AG09309 (cell line): Measurements from ENCODE around the gene GDPD2.

ENCODE experiments used
- DNase-seq: peaks from one replicate; pipeline ENCODE4 v3.0.0-alpha.2; 2010; ENCODE audit warnings: low read depth
- H3K4me3 ChIP-seq: 2 replicates; pipeline ENCODE4 v1.5.1; 2011; ENCODE audit warnings: mild to moderate bottlenecking, low read depth, low read length, moderate library complexity; ENCODE audit not compliant: control insufficient read depth
- TF ChIP-seq, protein P1 (sequence below): IDR thresholded peaks from 2 replicates; pipeline ENCODE4 v1.5.1; 2011; ENCODE audit warnings: mild to moderate bottlenecking, low read depth, low read length, inconsistent platforms; ENCODE audit not compliant: insufficient read depth, control insufficient read depth; ENCODE audit errors: missing control alignments

Gene GDPD2

DNA sequence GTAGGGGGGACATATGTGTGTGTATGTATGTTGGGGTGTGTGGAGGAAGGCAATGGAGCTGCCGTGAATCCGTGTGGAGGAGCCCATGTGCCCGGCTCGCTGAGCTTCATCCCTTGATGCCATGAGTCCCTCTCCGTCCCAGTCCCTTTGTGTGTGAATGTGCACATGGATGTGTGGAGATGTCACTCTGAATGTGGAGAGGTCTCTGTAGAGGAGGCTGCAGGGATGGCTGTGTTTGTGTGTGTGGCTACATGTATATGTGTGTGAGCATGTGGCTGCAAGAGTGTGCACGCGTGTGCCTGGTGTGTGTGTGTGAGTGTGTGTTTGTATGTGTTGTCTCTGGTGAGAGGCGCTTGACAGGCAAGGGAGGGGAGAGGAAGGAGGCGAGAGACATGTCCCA is 22.8 kb downstream of the GDPD2 start:
- DNase-seq, result no peak
- TF ChIP-seq, protein P1, sequence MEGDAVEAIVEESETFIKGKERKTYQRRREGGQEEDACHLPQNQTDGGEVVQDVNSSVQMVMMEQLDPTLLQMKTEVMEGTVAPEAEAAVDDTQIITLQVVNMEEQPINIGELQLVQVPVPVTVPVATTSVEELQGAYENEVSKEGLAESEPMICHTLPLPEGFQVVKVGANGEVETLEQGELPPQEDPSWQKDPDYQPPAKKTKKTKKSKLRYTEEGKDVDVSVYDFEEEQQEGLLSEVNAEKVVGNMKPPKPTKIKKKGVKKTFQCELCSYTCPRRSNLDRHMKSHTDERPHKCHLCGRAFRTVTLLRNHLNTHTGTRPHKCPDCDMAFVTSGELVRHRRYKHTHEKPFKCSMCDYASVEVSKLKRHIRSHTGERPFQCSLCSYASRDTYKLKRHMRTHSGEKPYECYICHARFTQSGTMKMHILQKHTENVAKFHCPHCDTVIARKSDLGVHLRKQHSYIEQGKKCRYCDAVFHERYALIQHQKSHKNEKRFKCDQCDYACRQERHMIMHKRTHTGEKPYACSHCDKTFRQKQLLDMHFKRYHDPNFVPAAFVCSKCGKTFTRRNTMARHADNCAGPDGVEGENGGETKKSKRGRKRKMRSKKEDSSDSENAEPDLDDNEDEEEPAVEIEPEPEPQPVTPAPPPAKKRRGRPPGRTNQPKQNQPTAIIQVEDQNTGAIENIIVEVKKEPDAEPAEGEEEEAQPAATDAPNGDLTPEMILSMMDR, result no peak
- no peak overlapping the region for H3K4me3 ChIP-seq

DNA sequence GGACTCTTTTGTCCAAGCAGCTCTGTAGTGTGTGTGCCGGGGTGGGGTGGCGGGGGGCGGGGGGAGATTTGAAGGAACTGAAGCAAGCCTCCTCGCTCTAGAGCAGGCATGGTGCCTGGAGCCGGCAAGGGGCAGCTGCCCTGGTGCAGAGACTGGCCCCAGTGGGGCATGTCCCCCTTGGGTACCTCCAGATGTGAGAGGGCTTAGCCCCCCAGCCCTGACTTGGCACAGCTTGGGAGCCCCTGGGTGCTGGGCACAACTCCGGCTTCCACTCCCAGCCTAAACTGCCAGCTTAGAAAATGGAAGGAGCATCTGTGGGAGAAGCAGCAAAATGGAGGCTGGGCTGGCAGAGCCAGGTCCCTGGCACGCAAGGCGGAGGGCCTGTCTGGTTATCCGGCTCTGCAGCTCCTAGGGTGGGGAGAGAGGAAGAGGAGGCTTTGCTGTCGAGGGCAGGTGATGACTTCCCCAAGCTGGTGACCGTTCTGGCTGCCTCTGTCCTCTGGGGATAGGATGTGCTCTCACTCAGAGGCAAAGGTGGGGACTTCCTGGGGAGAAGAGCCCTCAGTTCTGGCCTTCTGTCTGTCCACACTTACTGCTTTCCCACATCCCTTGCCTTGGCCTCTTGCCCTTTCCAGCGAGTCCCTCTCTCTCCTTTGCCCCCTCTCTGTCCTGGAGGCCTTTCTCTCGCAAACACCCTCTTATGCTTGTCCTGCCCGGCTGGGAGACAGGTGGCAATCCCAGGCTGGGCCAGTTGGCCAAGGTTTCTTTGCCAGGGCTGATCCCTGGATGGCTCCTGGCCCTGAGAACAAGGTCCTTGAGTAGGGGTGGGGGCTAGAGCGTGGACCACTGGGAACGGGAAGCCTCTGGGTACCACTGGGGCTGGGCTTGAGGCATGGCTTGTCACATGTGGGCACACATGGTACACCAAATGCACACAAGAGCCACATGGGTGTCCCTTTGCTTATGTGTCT is 23.6 kb downstream of the GDPD2 start:
- TF ChIP-seq, protein P1, result no peak
- no peak for DNase-seq
- no peak overlapping the region for H3K4me3 ChIP-seq

DNA sequence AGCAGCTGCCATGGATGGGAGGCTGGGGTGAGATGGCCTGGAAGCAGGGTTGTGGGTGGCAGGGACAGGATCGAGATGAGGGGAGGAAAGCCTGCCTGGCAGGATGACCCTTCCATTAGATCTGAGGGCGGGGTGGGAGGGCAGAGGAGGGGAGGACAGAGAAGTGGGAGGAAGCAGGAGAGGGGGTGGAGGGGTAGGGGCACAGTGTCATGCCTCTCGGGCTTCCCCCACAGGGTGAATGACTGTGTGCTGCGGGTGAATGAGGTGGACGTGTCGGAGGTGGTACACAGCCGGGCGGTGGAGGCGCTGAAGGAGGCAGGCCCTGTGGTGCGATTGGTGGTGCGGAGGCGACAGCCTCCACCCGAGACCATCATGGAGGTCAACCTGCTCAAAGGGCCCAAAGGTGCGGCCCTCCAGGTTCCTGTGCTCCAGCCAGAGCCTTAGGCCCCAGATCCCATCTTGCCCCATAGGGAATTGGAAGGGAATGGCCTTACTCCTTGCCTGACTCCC is 26.4 kb downstream of the GDPD2 start:
- no peak overlapping the region for H3K4me3 ChIP-seq
- DNase-seq, result no peak
- TF ChIP-seq, protein P1, result no peak

DNA sequence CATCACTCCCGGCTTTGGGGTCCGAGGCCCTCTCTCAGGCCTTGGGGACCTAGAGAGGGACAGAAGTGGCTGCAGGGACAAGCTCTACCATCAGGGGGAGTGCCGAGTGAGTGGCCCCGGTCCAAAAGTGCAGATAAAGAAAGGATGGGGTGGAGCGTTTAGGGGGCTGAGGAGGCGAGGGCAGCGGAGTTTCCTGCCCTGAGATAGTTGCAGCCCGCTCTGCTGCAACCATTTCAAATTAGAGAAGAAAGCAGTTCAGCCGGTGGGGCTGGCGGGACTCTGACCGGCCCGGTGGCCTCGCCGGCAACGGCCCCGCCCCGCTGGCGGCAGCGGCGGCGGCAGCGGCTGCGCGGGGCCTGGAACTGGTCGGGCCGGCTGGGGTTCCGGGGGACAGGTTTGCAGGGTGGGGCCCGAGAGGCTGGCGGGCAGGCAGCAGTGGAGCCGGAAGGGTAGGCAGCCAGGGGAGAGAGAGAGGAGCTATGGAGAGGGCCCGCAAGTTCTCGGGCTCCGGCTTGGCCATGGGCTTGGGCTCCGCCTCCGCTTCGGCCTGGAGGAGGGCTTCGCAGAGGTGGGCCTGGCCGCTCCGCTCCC is 29.1 kb downstream of the GDPD2 start:
- TF ChIP-seq, protein P1, result peak; percentile 76
- peak overlapping the region; percentile 57 for H3K4me3 ChIP-seq
- no peak for DNase-seq

DNA sequence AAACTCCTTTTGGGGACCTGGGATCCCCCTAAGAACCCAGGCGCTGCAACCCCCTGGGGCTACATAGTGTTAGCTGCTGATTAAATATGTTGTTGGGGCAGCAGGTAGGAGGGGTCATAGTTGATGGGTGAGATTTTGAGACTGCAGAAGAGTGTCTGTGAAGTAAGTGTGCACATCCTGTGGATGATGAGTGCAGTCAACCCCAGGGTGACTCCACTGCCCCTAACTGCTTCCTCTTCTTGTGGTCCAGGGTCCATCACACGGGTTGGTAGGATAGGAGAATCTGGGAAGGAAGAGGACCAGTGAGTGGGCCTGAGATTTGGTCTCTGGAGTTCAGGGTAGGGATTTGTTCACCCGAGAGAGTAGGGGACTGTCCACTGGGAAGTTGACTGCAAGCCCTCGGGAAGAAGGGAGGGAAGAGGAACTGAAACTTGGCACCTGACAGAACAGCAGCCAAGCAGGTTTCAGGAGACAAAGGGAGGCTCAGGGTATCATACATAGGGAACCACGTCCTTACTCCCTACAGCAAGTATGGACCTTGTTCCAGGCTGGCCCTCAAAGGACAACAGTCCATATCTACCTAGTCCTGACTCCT is 30.0 kb downstream of the GDPD2 start:
- peak overlapping the region; percentile 57 for H3K4me3 ChIP-seq
- DNase-seq, result no peak
- TF ChIP-seq, protein P1, result no peak
